Lower lobe of right lung (tissue), 2 donors: ENCODE data around the gene ABO. TPM values are rescaled to one million over a fixed set of nuclear protein-coding genes. Genes with fewer than 3 reads are reported as not detected.
"Not testable (repeated sequence)": the region's sequence is repeated elsewhere in the genome, so short reads cannot be mapped to it uniquely, and the experiment has no call there.

Source experiments
- ATAC-seq, 2 donors: fragments of 200-7000 bp; cut with Tn5 transposase; one replicate each; pipeline ENCODE4 v1.9.1; 2020 to 2022; ENCODE audit warnings: mild to moderate bottlenecking in 2 of 2, moderate library complexity in 2 of 2
- DNase-seq: peaks from one replicate; pipeline ENCODE4 v3.0.0-alpha.2; 2020
- H3K27ac ChIP-seq: fragments of 200-600 bp; one replicate; pipeline ENCODE4 v1.8.0; 2022
- H3K27me3 ChIP-seq: fragments of 200-600 bp; one replicate; pipeline ENCODE4 v1.8.0; 2022; ENCODE audit warnings: low read depth
- H3K36me3 ChIP-seq: fragments of 200-600 bp; one replicate; pipeline ENCODE4 v1.8.0; 2022; ENCODE audit warnings: mild to moderate bottlenecking
- H3K4me1 ChIP-seq: fragments of 200-600 bp; one replicate; pipeline ENCODE4 v1.8.0; 2022
- H3K4me3 ChIP-seq: fragments of 200-600 bp; one replicate; pipeline ENCODE4 v1.8.0; 2022; ENCODE audit warnings: mild to moderate bottlenecking
- H3K9me3 ChIP-seq: fragments of 200-600 bp; one replicate; pipeline ENCODE4 v1.8.0; 2022
- intact Hi-C: fragments of 100-400 bp; cut with DNase I; formaldehyde crosslinking; loops from one replicate; pipeline ENCODE4 v1.11.0; 2022
- total RNA-seq: library from RNA; stranded (reverse); fragmentation: NEBNext Ultra II Directional; extraction: Animal tissue kit (Norgen Biotek cat#: 25700); gene quantifications from one replicate; pipeline ENCODE4 v1.2.1, GENCODE V29; 2021
- TF ChIP-seq, protein P1 (sequence below): fragments of 200-600 bp; IDR thresholded peaks from one replicate; pipeline ENCODE4 v1.8.0; 2022; ENCODE audit warnings: antibody characterized with exemption, mild to moderate bottlenecking
- donor health status: DM: no; HTN: yes; CAD: no; lungs with severe emphysema.

The ABO gene
- total RNA-seq, 1 donor from 2014 or later = 25.0 TPM

DNA sequence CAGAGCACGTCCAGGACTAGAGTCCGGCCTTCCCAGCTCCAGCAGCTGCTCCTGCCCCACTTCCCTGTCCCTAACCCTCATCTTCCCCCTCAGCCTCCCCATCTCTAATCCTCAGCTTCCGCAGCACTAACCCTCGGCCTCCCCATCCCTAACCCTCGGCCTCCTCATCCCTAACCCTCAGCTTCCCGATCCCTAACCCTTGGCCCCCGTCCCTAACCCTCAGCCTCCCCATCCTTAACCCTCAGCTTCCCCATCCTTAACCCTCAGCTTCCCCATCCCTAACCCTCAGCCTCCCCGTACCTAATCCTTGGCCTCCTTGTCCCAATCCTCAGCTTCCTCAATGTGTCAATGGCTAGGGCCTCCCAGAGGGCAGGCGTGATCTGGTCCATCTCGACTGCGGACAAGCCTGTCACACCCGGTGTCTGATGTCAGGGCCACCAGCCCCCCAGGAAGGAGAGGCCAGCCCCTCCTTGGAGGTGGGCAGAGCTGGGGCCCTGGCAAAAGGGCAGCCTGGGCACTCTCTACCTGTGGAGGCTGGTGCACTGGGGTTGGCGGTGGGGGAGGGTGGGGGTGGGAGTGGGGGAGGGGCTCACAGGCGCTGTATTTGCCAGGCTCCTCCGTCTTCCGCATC lies 67.3 kb downstream of the ABO start:
- TF ChIP-seq, protein P1, sequence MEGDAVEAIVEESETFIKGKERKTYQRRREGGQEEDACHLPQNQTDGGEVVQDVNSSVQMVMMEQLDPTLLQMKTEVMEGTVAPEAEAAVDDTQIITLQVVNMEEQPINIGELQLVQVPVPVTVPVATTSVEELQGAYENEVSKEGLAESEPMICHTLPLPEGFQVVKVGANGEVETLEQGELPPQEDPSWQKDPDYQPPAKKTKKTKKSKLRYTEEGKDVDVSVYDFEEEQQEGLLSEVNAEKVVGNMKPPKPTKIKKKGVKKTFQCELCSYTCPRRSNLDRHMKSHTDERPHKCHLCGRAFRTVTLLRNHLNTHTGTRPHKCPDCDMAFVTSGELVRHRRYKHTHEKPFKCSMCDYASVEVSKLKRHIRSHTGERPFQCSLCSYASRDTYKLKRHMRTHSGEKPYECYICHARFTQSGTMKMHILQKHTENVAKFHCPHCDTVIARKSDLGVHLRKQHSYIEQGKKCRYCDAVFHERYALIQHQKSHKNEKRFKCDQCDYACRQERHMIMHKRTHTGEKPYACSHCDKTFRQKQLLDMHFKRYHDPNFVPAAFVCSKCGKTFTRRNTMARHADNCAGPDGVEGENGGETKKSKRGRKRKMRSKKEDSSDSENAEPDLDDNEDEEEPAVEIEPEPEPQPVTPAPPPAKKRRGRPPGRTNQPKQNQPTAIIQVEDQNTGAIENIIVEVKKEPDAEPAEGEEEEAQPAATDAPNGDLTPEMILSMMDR = no peak
- no peak for DNase-seq
- Histone ChIP-seq H3K36me3 (no peaks in the 10 kb centered on the region), H3K9me3 (no peaks in the 10 kb centered on the region), H3K4me3 (no peak overlapping the region), H3K27ac (no peak overlapping the region), H3K27me3 (peaks cover 9% of the 10 kb centered on the region), H3K4me1 (no peaks in the 10 kb centered on the region)
- intact Hi-C loops = no loop called here
- no peak for ATAC-seq

DNA sequence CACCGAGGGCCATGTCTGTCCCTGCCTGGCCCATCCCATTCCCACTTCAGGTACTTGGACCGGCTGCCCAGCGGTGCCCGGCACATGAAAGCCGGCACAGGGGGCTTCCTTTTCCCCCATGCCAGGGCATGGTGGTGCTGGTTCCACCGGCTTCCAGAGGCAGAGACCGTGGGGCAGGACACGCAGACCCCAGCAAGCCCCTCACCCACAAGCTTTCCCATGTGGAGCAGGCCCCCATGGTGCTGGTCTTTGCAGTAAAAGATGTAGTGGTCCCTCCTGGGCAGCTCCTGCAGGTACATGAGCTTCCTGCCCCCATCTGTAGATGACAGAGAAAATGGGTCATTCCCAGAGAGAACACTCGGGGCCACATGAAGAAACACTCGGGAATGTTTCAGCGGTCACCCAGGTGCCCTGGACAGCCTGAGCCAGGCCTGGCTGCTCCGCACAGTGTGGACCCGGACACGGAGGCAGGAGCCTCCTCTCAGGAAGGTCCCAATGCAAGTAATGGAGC lies 67.9 kb downstream of the ABO start:
- DNase-seq = no peak
- ATAC-seq = no peak
- no peaks in the 10 kb centered on the region for H3K4me1 ChIP-seq
- peaks cover 10% of the 10 kb centered on the region for H3K27me3 ChIP-seq
- no peaks in the 10 kb centered on the region for H3K9me3 ChIP-seq
- TF ChIP-seq, protein P1 = no peak
- intact Hi-C loops = no loop called here
- no peak overlapping the region for H3K27ac ChIP-seq
- H3K4me3 ChIP-seq = no peak overlapping the region
- H3K36me3 ChIP-seq = no peaks in the 10 kb centered on the region

GRCh38 chr9:133205996-133206931 lies 68.7 kb downstream of the ABO start:
- Histone ChIP-seq H3K9me3 (no peaks in the 10 kb centered on the region), H3K27me3 (peaks cover 14% of the 10 kb centered on the region), H3K4me3 (no peak overlapping the region), H3K36me3 (no peaks in the 10 kb centered on the region), H3K27ac (no peak overlapping the region), H3K4me1 (no peaks in the 10 kb centered on the region)
- ATAC-seq (no peak), DNase-seq (no peak)
- intact Hi-C loops = no loop called here
- TF ChIP-seq, protein P1 = no peak

DNA sequence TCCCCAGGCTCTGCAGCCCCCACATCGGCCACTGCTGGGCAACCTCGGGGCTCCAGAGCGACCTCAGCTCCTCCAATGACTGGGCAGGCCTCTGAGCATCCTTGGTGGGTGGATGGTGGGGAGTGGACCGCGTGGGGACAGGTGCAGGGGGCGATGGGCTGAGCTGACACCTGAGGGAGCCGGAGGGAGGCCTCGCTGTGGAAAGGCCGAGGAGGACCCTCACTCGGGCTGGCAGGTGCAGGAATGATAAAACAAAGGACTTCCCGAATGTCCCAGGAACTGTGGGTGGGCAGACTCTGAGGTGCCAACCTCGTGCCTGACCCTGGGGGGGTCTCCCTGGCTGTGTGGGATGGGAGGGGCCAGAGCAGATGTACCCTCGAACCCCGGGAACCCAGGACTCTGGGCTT lies 69.5 kb downstream of the ABO start:
- DNase-seq, intact Hi-C loops: not testable (repeated sequence)
- H3K27me3 ChIP-seq = peaks cover 14% of the 10 kb centered on the region

More for the DNA sequence above, 69.5 kb downstream of the ABO start:
- not testable (repeated sequence) for H3K27ac ChIP-seq, H3K9me3 ChIP-seq, ATAC-seq, H3K4me3 ChIP-seq, H3K4me1 ChIP-seq, H3K36me3 ChIP-seq

Other genes with a start within 250 kb of the ABO start
- 44.8 TPM for gene GTF3C5, start 244.2 kb downstream of the ABO start, total RNA-seq
- gene CEL, start 213.2 kb downstream of the ABO start, total RNA-seq = 1.4 TPM
- 71.1 TPM for gene RALGDS, start 154.0 kb downstream of the ABO start, total RNA-seq
- 38.5 TPM for gene GBGT1, start 111.3 kb downstream of the ABO start, total RNA-seq
- not detected for gene OBP2B, start 66.0 kb downstream of the ABO start, total RNA-seq
- gene SURF6, start 61.0 kb upstream of the ABO start, total RNA-seq = 15.2 TPM
- 24.4 TPM for gene MED22, start 72.9 kb upstream of the ABO start, total RNA-seq
- 1,397 TPM for gene RPL7A, start 73.0 kb upstream of the ABO start, total RNA-seq
- gene SURF1, start 81.3 kb upstream of the ABO start, total RNA-seq = 49.4 TPM
- gene SURF2, start 81.3 kb upstream of the ABO start, total RNA-seq = 15.2 TPM
- gene SURF4, start 100.9 kb upstream of the ABO start, total RNA-seq = 126 TPM
- gene STKLD1, start 101.2 kb upstream of the ABO start, total RNA-seq = 1.6 TPM
- 20.9 TPM for gene REXO4, start 142.8 kb upstream of the ABO start, total RNA-seq
- 1.9 TPM for gene ADAMTS13, start 147.2 kb upstream of the ABO start, total RNA-seq
- gene CACFD1, start 184.8 kb upstream of the ABO start, total RNA-seq = 34.3 TPM
- 10.5 TPM for gene SLC2A6, start 203.9 kb upstream of the ABO start, total RNA-seq
- not detected for gene MYMK, start 249.8 kb upstream of the ABO start, total RNA-seq